NCI-H146 treated with DMSO at 0.1 percent for 48 hours (cell line): ENCODE data around the gene PLPP4.

Source experiments
- DNase-seq: peaks from one replicate; lab custom pipeline; 2025; ENCODE audit not compliant: unreplicated experiment; lab: John Stamatoyannopoulos, UW

PLPP4 gene

GRCh38 chr10:120456143-120456625 is 843 bp upstream of the PLPP4 start:
- no peak for DNase-seq

GRCh38 chr10:120457431-120458172 is 575 bp downstream of the PLPP4 start:
- DNase-seq, result no peak

- no peak for DNase-seq
Observed at GRCh38 chr10:120458432-120458831, 1.4 kb downstream of the PLPP4 start.

GRCh38 chr10:120459185-120459584 is 2.2 kb downstream of the PLPP4 start:
- DNase-seq, result no peak

GRCh38 chr10:120460186-120460585 is 3.2 kb downstream of the PLPP4 start:
- DNase-seq, result no peak

GRCh38 chr10:120460776-120461175 is 3.7 kb downstream of the PLPP4 start:
- DNase-seq, result no peak

- no peak for DNase-seq
Observed at GRCh38 chr10:120462018-120462682, 5.1 kb downstream of the PLPP4 start.

GRCh38 chr10:120465138-120465537 is 8.1 kb downstream of the PLPP4 start:
- no peak for DNase-seq

- DNase-seq, result no peak
Observed at GRCh38 chr10:120466006-120466405, 9.0 kb downstream of the PLPP4 start.

DNA sequence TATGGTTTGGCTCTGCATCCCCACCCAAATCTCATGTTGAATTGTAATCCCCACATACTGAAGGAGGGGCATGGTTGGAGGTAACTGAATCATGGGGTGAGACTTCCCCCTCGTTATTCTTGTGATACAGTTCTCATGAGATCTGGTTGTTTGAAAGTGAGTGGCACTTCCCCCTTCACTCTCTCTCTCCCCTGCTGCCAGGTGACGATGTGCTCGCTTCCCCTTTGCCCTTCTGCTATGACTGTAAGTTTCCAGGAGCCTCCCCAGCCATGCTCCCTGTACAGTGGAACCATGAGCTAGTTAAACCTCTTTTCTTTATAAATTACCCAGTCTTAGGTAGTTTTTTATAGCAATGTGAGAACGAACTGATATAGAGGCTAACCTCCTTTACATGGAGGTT is 16.6 kb downstream of the PLPP4 start:
- DNase-seq, result no peak

DNA sequence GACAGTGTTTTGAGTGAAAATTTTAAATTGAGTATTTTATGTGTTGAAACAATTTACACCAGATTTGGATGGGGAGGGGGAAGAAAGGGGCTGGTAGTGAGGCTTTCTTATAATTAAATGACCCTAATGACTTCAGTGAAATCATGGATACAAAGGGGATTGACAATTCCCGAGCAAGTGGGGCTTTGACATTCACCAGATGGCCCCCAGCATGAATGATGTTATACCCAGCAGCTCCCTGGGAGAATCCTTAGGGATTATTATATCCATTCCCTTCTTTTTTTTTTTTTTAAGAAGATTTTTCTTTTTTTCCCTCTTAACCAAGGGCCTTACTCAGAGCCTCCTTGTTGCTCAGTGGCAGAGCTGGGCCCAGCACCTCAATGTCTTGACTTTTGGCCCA is 17.9 kb downstream of the PLPP4 start:
- DNase-seq, result no peak

- DNase-seq, result no peak
Observed at GRCh38 chr10:120475844-120476791, 19.1 kb downstream of the PLPP4 start.

DNA sequence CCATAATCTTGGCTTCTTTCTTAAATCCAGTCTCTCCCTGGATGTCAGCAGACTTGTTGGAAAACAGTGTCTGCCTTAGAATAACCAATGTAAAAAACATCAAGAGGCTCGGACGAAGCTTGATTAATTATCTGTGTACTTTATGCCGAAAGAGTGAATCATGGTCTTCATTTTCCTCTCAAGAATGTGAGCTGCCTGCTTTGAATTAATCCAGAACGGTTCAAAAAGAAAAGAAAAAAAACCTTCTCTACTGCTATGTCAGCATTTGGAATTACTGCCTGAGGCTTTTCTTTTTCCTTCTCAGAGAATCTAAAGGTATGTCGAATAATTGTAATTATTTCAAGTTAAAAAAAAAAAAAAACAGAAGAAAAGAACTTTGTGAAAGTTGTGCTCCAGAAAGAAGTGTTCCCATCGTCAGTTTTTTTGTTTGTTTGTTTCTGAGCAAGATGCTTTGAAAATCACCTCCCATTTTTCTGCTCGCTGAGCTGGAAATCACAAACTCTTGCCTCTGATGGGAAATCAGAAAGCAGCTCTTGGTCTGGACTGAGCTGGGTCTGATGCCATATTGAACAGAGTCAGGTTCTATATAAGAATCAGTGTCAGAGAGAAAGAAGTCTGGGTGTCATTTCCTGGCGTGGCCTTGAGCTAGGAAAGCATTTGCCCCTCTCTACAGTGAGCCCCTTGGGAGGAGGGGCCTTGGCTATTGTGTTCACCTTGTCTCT is 20.2 kb downstream of the PLPP4 start:
- no peak for DNase-seq

GRCh38 chr10:120477743-120478141 is 20.7 kb downstream of the PLPP4 start:
- DNase-seq, result no peak

- no peak for DNase-seq
Observed at GRCh38 chr10:120478386-120478785, 21.4 kb downstream of the PLPP4 start.

- DNase-seq, result no peak
Observed at GRCh38 chr10:120479506-120479905, 22.5 kb downstream of the PLPP4 start.

- no peak for DNase-seq
Observed at GRCh38 chr10:120480065-120480600, 23.1 kb downstream of the PLPP4 start.

DNA sequence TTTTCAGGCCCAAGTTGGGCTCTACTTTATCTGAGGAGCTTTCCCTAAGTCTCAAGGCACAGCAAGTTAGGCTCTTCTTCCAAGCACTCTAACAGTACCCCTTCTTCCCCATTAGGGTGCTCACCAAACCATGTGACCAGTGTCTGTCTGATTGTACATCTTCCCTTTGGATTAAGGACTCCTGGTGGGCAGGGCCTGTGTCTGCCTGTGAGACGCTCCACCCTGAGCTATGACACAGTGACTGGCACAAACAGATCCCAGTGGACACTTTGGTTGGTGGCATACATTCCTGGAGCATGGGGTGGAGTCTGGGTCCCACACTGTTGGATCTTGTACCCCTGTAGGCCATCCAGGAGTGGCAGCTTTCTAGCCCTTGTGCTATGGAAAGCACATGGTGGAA is 23.8 kb downstream of the PLPP4 start:
- DNase-seq, result no peak

GRCh38 chr10:120483006-120483405 is 26.0 kb downstream of the PLPP4 start:
- no peak for DNase-seq

DNA sequence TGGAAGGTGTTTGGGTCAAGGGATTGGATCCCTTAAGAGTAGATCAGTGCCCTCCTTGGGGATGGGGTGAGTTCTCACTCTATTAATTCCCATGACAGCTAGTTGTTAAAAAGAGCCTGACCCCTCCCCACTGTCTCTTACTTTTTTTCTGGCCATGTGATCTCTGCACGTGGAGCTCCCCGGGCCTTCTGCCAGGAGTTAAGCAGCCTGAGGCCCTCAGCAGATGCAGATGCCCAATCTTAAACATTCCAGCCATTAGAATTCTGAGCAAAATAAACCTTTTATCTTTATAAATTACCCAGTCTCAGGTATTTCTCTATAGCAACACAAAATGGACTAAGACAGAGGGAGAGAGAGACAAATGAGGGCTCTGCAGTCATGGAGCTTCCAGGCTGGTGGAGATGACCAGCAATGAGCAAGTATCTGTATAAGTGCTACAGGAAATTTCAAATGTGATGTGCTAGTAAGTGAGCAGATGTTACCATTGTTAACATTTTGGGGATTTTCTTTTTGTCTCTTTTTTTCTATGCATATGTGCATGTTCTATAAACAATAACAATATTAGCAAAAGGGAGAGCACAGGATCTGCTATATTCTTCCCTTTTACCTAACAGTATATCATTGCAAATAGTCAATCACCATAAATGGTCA is 26.7 kb downstream of the PLPP4 start:
- DNase-seq, result no peak
